HFFc6 (cell line): Measurements from ENCODE around the gene SVOPL. TPM values are rescaled to one million over a fixed set of nuclear protein-coding genes. Genes with fewer than 3 reads are reported as not detected.

Experiments used
- DNase-seq: peaks from one replicate; pipeline ENCODE4 v3.0.0-alpha.2; 2018
- H3K27ac Mint-ChIP-seq: 2 replicates; pipeline ENCODE4 v1.8.0; 2020; ENCODE audit warnings: mild to moderate bottlenecking, mixed read lengths
- H3K27me3 Mint-ChIP-seq: 2 replicates; pipeline ENCODE4 v1.8.0; 2021; ENCODE audit warnings: mild to moderate bottlenecking, moderate library complexity, mixed read lengths; ENCODE audit not compliant: insufficient read depth
- H3K36me3 Mint-ChIP-seq: 2 replicates; pipeline ENCODE4 v1.8.0; 2021; ENCODE audit warnings: low read depth, mixed read lengths
- H3K4me1 Mint-ChIP-seq: 2 replicates; pipeline ENCODE4 v1.8.0; 2020; ENCODE audit warnings: low read depth, mixed read lengths
- H3K4me3 Mint-ChIP-seq: 2 replicates; pipeline ENCODE4 v1.8.0; 2020; ENCODE audit warnings: mild to moderate bottlenecking, moderate library complexity, mixed read lengths
- H3K9me3 Mint-ChIP-seq: 2 replicates; pipeline ENCODE4 v1.8.0; 2020; ENCODE audit warnings: mild to moderate bottlenecking, mixed read lengths
- total RNA-seq, 6 experiments: library from RNA; stranded (reverse); fragmentation: NEBNext Ultra II Directional; extraction: Animal tissue kit (Norgen Biotek cat#: 25700); gene quantifications; 2 replicates in 1 of 6; 3 replicates in 5 of 6; pipeline ENCODE4 v1.2.3, GENCODE V29; 2021
- TF ChIP-seq, protein P1 (sequence below): fragments of 200-600 bp; sonication (generic); IDR thresholded peaks from 2 replicates; pipeline ENCODE4 v1.5.0; 2021; ENCODE audit warnings: antibody characterized with exemption, mild to moderate bottlenecking

The SVOPL gene
- total RNA-seq, 6 experiments from 2014 or later, result not detected

GRCh38 chr7:138661069-138661635 is 40.0 kb downstream of the SVOPL start:
- Mint-ChIP-seq H3K9me3 (no peaks in the 10 kb centered on the region), H3K4me3 (no peak overlapping the region), H3K4me1 (no peaks in the 10 kb centered on the region), H3K27ac (no peak overlapping the region), H3K27me3 (peaks cover 19% of the 10 kb centered on the region), H3K36me3 (no peaks in the 10 kb centered on the region)
- no peak for DNase-seq
- TF ChIP-seq, protein P1, sequence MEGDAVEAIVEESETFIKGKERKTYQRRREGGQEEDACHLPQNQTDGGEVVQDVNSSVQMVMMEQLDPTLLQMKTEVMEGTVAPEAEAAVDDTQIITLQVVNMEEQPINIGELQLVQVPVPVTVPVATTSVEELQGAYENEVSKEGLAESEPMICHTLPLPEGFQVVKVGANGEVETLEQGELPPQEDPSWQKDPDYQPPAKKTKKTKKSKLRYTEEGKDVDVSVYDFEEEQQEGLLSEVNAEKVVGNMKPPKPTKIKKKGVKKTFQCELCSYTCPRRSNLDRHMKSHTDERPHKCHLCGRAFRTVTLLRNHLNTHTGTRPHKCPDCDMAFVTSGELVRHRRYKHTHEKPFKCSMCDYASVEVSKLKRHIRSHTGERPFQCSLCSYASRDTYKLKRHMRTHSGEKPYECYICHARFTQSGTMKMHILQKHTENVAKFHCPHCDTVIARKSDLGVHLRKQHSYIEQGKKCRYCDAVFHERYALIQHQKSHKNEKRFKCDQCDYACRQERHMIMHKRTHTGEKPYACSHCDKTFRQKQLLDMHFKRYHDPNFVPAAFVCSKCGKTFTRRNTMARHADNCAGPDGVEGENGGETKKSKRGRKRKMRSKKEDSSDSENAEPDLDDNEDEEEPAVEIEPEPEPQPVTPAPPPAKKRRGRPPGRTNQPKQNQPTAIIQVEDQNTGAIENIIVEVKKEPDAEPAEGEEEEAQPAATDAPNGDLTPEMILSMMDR, result no peak

- Mint-ChIP-seq H3K9me3 (no peaks in the 10 kb centered on the region; the same call in 1 of the 2 replicates), H3K4me3 (no peak overlapping the region), H3K4me1 (no peaks in the 10 kb centered on the region), H3K27me3 (peaks cover 17% of the 10 kb centered on the region), H3K27ac (no peak overlapping the region), H3K36me3 (no peaks in the 10 kb centered on the region)
- no peak for DNase-seq
- TF ChIP-seq, protein P1, result no peak
Measured at GRCh38 chr7:138658889-138659288, 42.3 kb downstream of the SVOPL start.

DNA sequence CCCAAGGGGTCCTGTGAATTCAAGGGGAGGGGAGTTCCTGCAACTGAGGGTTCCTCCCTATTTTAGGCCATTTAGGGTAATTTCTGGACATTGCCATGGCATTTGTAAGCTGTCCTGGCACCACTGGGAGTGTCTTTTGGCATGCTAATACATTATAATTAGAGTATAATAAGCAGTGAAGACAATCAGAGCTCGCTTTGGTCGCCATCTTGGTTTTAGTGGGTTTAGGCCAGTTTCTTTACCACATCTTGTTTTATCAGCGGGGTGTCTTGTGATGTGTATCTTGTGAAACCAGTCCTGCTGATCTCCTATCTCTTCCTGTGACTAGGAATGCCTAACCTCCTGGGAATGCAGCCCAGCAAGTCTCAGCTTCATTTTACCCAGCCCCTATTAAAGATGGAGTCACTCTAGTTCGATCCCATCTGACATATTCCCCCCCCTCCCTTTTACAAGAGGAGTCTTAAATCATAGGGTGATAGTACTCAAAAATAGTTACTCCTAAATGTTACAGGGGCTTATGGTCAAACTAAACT is 43.2 kb downstream of the SVOPL start:
- no peak overlapping the region for H3K4me3 Mint-ChIP-seq
- no peak for DNase-seq
- no peaks in the 10 kb centered on the region for H3K36me3 Mint-ChIP-seq
- peaks cover 4% of the 10 kb centered on the region for H3K9me3 Mint-ChIP-seq
- TF ChIP-seq, protein P1, result no peak
- H3K4me1 Mint-ChIP-seq, result no peaks in the 10 kb centered on the region
- no peak overlapping the region for H3K27ac Mint-ChIP-seq
- H3K27me3 Mint-ChIP-seq, result peaks cover 13% of the 10 kb centered on the region

GRCh38 chr7:138656952-138657351 is 44.2 kb downstream of the SVOPL start:
- Mint-ChIP-seq H3K27ac (no peak overlapping the region), H3K4me1 (no peaks in the 10 kb centered on the region)

DNA sequence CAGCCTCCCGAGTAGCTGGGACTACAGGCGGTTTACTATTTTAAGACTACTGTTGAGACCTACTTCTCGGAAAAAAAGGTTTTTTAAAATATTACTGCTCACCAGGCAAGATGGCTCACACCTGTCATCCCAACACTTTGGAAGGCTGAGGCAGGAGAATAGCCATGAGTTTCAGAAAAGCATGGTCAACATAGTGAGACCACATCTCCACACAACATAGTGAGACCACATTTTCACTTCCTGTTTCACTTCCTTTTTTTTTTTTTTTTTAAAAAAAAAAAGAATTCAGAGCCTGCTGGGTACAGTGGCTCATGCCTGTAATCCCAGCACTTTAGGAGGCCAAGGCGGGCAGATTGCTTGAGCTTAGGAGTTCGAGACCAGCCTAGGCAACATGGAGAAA is 46.5 kb downstream of the SVOPL start:
- TF ChIP-seq, protein P1, result no peak
- H3K27ac Mint-ChIP-seq, result no peak overlapping the region
- no peaks in the 10 kb centered on the region; the same call in 1 of the 2 replicates for H3K27me3 Mint-ChIP-seq
- H3K4me3 Mint-ChIP-seq, result no peak overlapping the region
- no peaks in the 10 kb centered on the region for H3K4me1 Mint-ChIP-seq
- peaks cover 8% of the 10 kb centered on the region for H3K9me3 Mint-ChIP-seq
- H3K36me3 Mint-ChIP-seq, result no peaks in the 10 kb centered on the region
- DNase-seq, result no peak

More at GRCh38 chr7:138656952-138657351, 44.2 kb downstream of the SVOPL start:
- H3K27me3 Mint-ChIP-seq, result peaks cover 11% of the 10 kb centered on the region
- peaks cover 8% of the 10 kb centered on the region for H3K9me3 Mint-ChIP-seq
- H3K4me3 Mint-ChIP-seq, result no peak overlapping the region
- TF ChIP-seq, protein P1, result no peak
- DNase-seq, result no peak
- no peaks in the 10 kb centered on the region for H3K36me3 Mint-ChIP-seq
